Measurements from ENCODE around the gene IPCEF1.
"Not testable (repeated sequence)": the region's sequence is repeated elsewhere in the genome, so short reads cannot be mapped to it uniquely, and the experiment has no call there.

Gene IPCEF1

GRCh38 chr6:154243793-154244750, 112.5 kb downstream of the IPCEF1 start:
- no peaks in the 10 kb centered on the region for H3K27me3 ChIP-seq (ENCODE audit: control insufficient read depth in 5 of 5, insufficient read depth in 4 of 5, low read length in 5 of 5)
- H3K36me3 ChIP-seq (ENCODE audit: control insufficient read depth in 5 of 5, insufficient read depth in 5 of 5, low read length in 5 of 5): no peaks in the 10 kb centered on the region
- peaks cover 0 to 3% (median 0%) of the 10 kb centered on the region in 5 donors for H3K4me1 ChIP-seq (ENCODE audit: control insufficient read depth in 5 of 5, insufficient read depth in 5 of 5, low read length in 5 of 5)
- no peak overlapping the region for H3K27ac ChIP-seq (ENCODE audit: low read depth, low read length)
- no peak overlapping the region for H3K9ac ChIP-seq (ENCODE audit: low read length in 5 of 5)
- no peak overlapping the region for H3K4me3 ChIP-seq (ENCODE audit: low read depth in 1 of 5, low read length in 5 of 5)
- no peaks in the 10 kb centered on the region for H3K9me3 ChIP-seq (ENCODE audit: control insufficient read depth in 5 of 5, low read length in 5 of 5)

GRCh38 chr6:154242617-154243357, 113.8 kb downstream of the IPCEF1 start:
- Histone ChIP-seq H3K4me3 (ENCODE audit: low read depth in 1 of 5, low read length in 5 of 5) (no peak overlapping the region), H3K27me3 (ENCODE audit: control insufficient read depth in 5 of 5, insufficient read depth in 4 of 5, low read length in 5 of 5) (no peaks in the 10 kb centered on the region), H3K27ac (ENCODE audit: low read depth, low read length) (no peak overlapping the region), H3K4me1 (ENCODE audit: control insufficient read depth in 5 of 5, insufficient read depth in 5 of 5, low read length in 5 of 5) (peaks cover 0 to 3% (median 0%) of the 10 kb centered on the region in 5 donors), H3K9ac (ENCODE audit: low read length in 5 of 5) (no peak overlapping the region), H3K36me3 (ENCODE audit: control insufficient read depth in 5 of 5, insufficient read depth in 5 of 5, low read length in 5 of 5) (no peaks in the 10 kb centered on the region), H3K9me3 (ENCODE audit: control insufficient read depth in 5 of 5, low read length in 5 of 5) (no peaks in the 10 kb centered on the region)

GRCh38 chr6:154241581-154241980, 115.0 kb downstream of the IPCEF1 start:
- H3K9ac ChIP-seq (ENCODE audit: low read length in 5 of 5): no peak overlapping the region
- no peak overlapping the region for H3K4me3 ChIP-seq (ENCODE audit: low read depth in 1 of 5, low read length in 5 of 5)
- no peaks in the 10 kb centered on the region for H3K9me3 ChIP-seq (ENCODE audit: control insufficient read depth in 5 of 5, low read length in 5 of 5)
- peaks cover 0 to 3% (median 0%) of the 10 kb centered on the region in 5 donors for H3K4me1 ChIP-seq (ENCODE audit: control insufficient read depth in 5 of 5, insufficient read depth in 5 of 5, low read length in 5 of 5)
- no peaks in the 10 kb centered on the region for H3K36me3 ChIP-seq (ENCODE audit: control insufficient read depth in 5 of 5, insufficient read depth in 5 of 5, low read length in 5 of 5)
- H3K27me3 ChIP-seq (ENCODE audit: control insufficient read depth in 5 of 5, insufficient read depth in 4 of 5, low read length in 5 of 5): no peaks in the 10 kb centered on the region
- H3K27ac ChIP-seq (ENCODE audit: low read depth, low read length): no peak overlapping the region

GRCh38 chr6:154241061-154241460, 115.5 kb downstream of the IPCEF1 start:
- not testable (repeated sequence) for H3K27ac ChIP-seq (ENCODE audit: low read depth, low read length); H3K27me3 ChIP-seq (ENCODE audit: control insufficient read depth in 5 of 5, insufficient read depth in 4 of 5, low read length in 5 of 5); H3K36me3 ChIP-seq (ENCODE audit: control insufficient read depth in 5 of 5, insufficient read depth in 5 of 5, low read length in 5 of 5); H3K4me1 ChIP-seq (ENCODE audit: control insufficient read depth in 5 of 5, insufficient read depth in 5 of 5, low read length in 5 of 5); H3K9ac ChIP-seq (ENCODE audit: low read length in 5 of 5); H3K9me3 ChIP-seq (ENCODE audit: control insufficient read depth in 5 of 5, low read length in 5 of 5); H3K4me3 ChIP-seq (ENCODE audit: low read depth in 1 of 5, low read length in 5 of 5)

DNA sequence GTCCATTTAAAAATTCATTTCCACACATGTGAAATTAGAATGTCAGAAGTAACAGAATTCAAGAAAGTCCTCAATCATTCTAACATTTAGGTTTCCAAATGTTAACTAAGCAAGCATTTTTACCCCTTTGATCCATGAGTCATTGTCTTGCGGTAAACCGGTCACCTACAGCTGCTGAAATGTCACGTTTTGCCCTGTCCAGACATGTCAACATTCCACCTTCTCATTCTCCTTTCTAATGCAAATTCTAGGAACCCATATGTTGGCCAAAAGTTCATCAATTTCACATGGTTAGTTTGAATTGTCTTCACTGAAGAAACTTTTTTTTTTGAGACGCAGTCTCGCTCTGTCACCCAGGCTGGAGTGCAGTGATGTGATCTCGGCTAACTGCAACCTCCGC, 117.2 kb downstream of the IPCEF1 start:
- no peaks in the 10 kb centered on the region for H3K9me3 ChIP-seq (ENCODE audit: control insufficient read depth in 5 of 5, low read length in 5 of 5)
- H3K36me3 ChIP-seq (ENCODE audit: control insufficient read depth in 5 of 5, insufficient read depth in 5 of 5, low read length in 5 of 5): no peaks in the 10 kb centered on the region
- H3K4me3 ChIP-seq (ENCODE audit: low read depth in 1 of 5, low read length in 5 of 5): no peak overlapping the region
- H3K4me1 ChIP-seq (ENCODE audit: control insufficient read depth in 5 of 5, insufficient read depth in 5 of 5, low read length in 5 of 5): peaks cover 0 to 1% (median 0%) of the 10 kb centered on the region in 5 donors
- H3K27me3 ChIP-seq (ENCODE audit: control insufficient read depth in 5 of 5, insufficient read depth in 4 of 5, low read length in 5 of 5): no peaks in the 10 kb centered on the region
- H3K9ac ChIP-seq (ENCODE audit: low read length in 5 of 5): no peak overlapping the region
- H3K27ac ChIP-seq (ENCODE audit: low read depth, low read length): no peak overlapping the region

GRCh38 chr6:154238831-154239230, 117.8 kb downstream of the IPCEF1 start:
- peaks cover 0 to under 1% (median 0%) of the 10 kb centered on the region in 5 donors for H3K4me1 ChIP-seq (ENCODE audit: control insufficient read depth in 5 of 5, insufficient read depth in 5 of 5, low read length in 5 of 5)
- H3K27ac ChIP-seq (ENCODE audit: low read depth, low read length): no peak overlapping the region
- H3K36me3 ChIP-seq (ENCODE audit: control insufficient read depth in 5 of 5, insufficient read depth in 5 of 5, low read length in 5 of 5): no peaks in the 10 kb centered on the region
- no peak overlapping the region for H3K4me3 ChIP-seq (ENCODE audit: low read depth in 1 of 5, low read length in 5 of 5)
- H3K9me3 ChIP-seq (ENCODE audit: control insufficient read depth in 5 of 5, low read length in 5 of 5): no peaks in the 10 kb centered on the region
- H3K9ac ChIP-seq (ENCODE audit: low read length in 5 of 5): no peak overlapping the region
- H3K27me3 ChIP-seq (ENCODE audit: control insufficient read depth in 5 of 5, insufficient read depth in 4 of 5, low read length in 5 of 5): no peaks in the 10 kb centered on the region

DNA sequence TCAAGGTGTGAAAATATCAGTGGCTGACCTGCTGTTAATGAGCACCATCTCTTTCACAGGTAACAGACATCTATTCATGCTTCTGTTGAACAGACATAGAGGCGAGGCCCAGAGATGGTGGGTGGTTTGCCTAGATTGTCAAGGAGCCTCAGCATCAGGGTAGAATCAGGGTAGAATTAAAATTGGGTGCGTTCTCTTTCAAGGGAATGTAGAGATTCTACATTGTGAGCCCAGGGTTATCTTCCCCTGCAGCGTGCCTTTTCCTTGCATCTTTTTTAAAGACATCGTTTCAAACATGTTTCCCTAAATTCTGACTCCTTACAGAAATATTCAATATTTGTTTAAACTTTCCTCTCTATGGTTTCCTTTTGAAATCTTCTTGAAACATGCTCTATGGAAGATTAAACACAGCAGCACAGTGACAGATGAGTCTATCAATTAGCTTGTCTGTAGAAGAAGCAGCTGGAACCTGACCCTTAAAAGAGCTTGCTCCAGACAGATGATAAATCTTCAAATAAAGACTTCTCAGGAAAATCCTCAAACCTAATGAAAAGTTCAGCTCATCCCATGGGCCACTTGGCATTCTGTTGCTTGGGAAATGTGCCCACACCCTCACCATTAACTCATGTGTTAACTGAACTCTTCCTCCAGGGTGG, 119.8 kb downstream of the IPCEF1 start:
- peaks cover 0 to 4% (median 0%) of the 10 kb centered on the region in 5 donors for H3K4me1 ChIP-seq (ENCODE audit: control insufficient read depth in 5 of 5, insufficient read depth in 5 of 5, low read length in 5 of 5)

DNA sequence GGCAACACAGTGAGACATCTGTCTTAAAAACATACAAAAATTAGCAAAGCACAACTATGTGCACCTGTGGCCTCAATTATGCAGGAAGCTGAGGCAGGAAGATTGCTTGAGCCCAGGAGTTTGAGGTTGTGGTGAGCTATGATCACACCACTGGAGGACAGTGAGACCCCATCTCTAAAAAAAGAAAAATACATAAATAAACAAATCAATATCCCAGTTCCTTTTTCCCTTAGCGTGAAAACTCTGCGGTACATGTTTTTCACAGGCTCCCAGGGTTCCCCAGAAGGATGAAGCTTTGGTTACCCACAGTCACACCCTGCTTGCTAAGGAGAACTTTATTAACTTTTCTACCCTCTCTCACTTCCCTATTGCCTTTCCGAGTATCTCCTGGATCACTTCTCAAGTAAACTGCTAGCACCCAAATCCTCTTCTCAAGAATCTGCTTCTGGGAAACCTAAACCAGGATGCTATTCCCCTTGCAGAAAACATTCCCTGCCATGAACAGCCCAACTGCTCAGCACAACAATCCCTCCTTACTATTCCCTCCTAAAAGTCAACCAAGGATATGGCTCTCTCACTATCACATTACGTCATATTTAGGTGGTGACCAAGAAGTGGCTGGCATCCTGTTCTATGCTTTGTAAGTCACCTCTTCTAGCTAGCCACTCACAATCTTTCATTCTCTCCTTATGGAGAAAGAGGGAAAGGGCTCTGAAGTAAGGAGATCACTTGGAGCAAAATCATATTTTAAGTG, 122.4 kb downstream of the IPCEF1 start:
- Histone ChIP-seq H3K4me3 (ENCODE audit: low read depth in 1 of 5, low read length in 5 of 5) (no peak overlapping the region), H3K27ac (ENCODE audit: low read depth, low read length) (no peak overlapping the region), H3K4me1 (ENCODE audit: control insufficient read depth in 5 of 5, insufficient read depth in 5 of 5, low read length in 5 of 5) (peaks cover 0 to 4% (median 0%) of the 10 kb centered on the region in 5 donors)

More for the DNA sequence above, 119.8 kb downstream of the IPCEF1 start:
- H3K9ac ChIP-seq (ENCODE audit: low read length in 5 of 5): no peak overlapping the region
- H3K4me3 ChIP-seq (ENCODE audit: low read depth in 1 of 5, low read length in 5 of 5): no peak overlapping the region
- no peak overlapping the region for H3K27ac ChIP-seq (ENCODE audit: low read depth, low read length)
- no peaks in the 10 kb centered on the region for H3K9me3 ChIP-seq (ENCODE audit: control insufficient read depth in 5 of 5, low read length in 5 of 5)
- H3K27me3 ChIP-seq (ENCODE audit: control insufficient read depth in 5 of 5, insufficient read depth in 4 of 5, low read length in 5 of 5): no peaks in the 10 kb centered on the region
- H3K36me3 ChIP-seq (ENCODE audit: control insufficient read depth in 5 of 5, insufficient read depth in 5 of 5, low read length in 5 of 5): no peaks in the 10 kb centered on the region

DNA sequence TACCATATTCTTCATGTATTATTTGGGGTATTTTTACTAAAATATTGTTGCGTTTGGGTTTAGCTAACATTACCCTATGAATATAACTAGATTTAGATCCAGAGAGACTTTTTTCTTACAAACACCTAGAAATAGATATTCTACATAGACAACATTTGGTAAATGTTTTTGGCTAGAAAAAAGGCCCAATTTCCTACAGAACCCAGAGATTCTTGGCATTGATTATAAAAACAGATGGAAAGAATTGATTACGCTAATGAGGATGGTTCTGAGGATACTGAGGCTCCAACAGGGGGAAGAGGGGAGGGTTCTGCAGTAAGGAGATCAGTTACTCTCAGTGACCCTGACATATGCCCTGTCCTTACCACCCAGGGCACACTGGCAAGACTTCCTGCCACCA, 123.2 kb downstream of the IPCEF1 start:
- no peaks in the 10 kb centered on the region for H3K36me3 ChIP-seq (ENCODE audit: control insufficient read depth in 5 of 5, insufficient read depth in 5 of 5, low read length in 5 of 5)
- H3K9ac ChIP-seq (ENCODE audit: low read length in 5 of 5): no peak overlapping the region
- H3K27ac ChIP-seq (ENCODE audit: low read depth, low read length): no peak overlapping the region
- H3K27me3 ChIP-seq (ENCODE audit: control insufficient read depth in 5 of 5, insufficient read depth in 4 of 5, low read length in 5 of 5): no peaks in the 10 kb centered on the region
- H3K9me3 ChIP-seq (ENCODE audit: control insufficient read depth in 5 of 5, low read length in 5 of 5): no peaks in the 10 kb centered on the region
- H3K4me1 ChIP-seq (ENCODE audit: control insufficient read depth in 5 of 5, insufficient read depth in 5 of 5, low read length in 5 of 5): peaks cover 0 to 4% (median 0%) of the 10 kb centered on the region in 5 donors
- no peak overlapping the region for H3K4me3 ChIP-seq (ENCODE audit: low read depth in 1 of 5, low read length in 5 of 5)

More for the DNA sequence above, 122.4 kb downstream of the IPCEF1 start:
- no peak overlapping the region for H3K9ac ChIP-seq (ENCODE audit: low read length in 5 of 5)
- H3K36me3 ChIP-seq (ENCODE audit: control insufficient read depth in 5 of 5, insufficient read depth in 5 of 5, low read length in 5 of 5): no peaks in the 10 kb centered on the region
- no peaks in the 10 kb centered on the region for H3K9me3 ChIP-seq (ENCODE audit: control insufficient read depth in 5 of 5, low read length in 5 of 5)
- H3K27me3 ChIP-seq (ENCODE audit: control insufficient read depth in 5 of 5, insufficient read depth in 4 of 5, low read length in 5 of 5): no peaks in the 10 kb centered on the region

All from subcutaneous abdominal adipose tissue (tissue), 5 donors.